T47D (cell line): ENCODE results near the gene DISP2.

Source experiments
- DNase-seq, 2 experiments: peaks; one replicate each; pipeline versions ENCODE4 v3.0.0 to v3.0.0-alpha.2; 2011 to 2012; ENCODE audit warnings: low read depth in 1 of 2, low spot score in 1 of 2
- JUND ChIP-seq: IDR thresholded peaks from 2 replicates; pipeline ENCODE4 v1.6.1; 2012; ENCODE audit warnings: low read depth
- in situ Hi-C: cut with HindIII; loops from 2 replicates; pipeline ENCODE4 v1.10.0; 2016; ENCODE audit warnings: low sequenced_read_pairs, low pct_unique_long_range_greater_than_20kb

Gene DISP2

DNA sequence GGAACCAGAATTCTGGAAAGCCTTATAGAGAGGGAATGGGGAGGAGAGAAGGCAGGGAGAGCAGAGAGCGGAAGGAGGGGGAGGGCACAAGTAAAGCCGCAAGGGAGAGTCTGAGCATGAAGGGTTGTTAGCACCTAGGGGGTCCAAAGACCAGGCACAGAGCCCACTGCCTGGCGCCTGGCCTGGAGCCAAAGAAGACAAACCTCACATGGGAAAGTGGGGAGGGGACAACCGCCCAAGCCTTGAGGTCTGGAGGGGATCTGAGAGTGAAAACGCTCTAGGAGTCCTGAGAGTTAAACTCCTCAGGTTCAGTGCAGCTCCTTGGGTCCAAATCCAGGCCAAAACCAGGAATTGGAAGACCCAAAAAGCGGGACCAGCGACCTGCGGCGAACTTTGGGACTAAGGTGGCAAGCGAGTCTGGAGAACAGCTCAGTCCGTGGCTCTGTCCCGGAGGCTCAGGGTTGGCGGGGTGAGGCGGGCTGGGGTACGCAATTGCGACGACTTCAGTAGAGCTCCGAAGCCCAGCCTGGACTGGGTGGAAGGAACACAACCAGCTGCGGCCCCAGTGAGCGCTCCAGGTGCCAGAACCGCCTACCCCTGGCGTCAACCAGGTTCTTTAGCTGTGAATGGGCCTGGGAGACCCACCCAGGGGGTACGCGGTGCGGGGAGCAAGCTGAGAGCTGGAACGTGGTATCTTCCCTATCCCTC lies 35.3 kb upstream of the DISP2 start:
- TF ChIP-seq JUND = no peak
- no peak for DNase-seq
- in situ Hi-C loops = no loop called here

DNA sequence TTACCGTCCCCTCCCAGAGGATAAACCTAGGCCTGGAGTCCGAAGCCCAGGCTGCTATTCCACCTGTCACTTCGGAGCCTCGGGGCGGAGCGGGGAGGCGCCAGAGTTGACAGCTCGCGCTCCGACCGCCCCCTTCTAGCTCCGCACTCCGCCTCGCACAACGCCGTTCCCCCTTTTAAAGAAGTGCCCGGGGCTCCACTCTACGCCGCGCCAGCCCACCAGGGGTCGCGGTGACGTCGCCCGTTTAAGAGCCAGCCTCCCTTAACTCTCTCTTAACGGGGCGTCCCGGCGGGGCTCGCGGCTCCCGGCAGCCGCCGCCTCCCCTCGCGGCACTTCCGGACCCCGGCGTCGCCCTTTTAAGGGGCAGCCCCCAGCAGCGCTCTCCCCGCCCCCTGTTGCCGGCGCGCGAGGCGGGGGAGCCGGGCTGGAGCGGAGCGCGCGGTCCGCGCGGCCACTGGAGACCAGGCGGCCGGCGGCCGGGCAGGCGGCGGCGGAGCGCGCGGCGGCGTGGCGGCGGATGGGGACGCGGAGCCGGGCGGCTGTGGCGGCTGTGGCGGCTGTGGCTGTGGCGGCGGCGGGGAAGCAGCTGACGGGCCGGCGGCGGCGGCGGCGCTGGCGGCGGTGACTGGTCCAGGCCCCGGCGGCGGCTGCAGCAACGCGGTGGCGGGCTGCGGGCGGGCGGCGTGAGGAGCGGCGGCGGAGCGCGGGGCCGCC lies 34.6 kb upstream of the DISP2 start, which contains the start of gene INAFM2:
Gene INAFM2 (plus strand): TSS at position 454 of the 714 bp plus-strand sequence. CDS start 364 bp downstream, outside the sequence.
- no peak for TF ChIP-seq JUND
- DNase-seq = peak; percentile 92 to 93
- in situ Hi-C loops = no loop called here

DNA sequence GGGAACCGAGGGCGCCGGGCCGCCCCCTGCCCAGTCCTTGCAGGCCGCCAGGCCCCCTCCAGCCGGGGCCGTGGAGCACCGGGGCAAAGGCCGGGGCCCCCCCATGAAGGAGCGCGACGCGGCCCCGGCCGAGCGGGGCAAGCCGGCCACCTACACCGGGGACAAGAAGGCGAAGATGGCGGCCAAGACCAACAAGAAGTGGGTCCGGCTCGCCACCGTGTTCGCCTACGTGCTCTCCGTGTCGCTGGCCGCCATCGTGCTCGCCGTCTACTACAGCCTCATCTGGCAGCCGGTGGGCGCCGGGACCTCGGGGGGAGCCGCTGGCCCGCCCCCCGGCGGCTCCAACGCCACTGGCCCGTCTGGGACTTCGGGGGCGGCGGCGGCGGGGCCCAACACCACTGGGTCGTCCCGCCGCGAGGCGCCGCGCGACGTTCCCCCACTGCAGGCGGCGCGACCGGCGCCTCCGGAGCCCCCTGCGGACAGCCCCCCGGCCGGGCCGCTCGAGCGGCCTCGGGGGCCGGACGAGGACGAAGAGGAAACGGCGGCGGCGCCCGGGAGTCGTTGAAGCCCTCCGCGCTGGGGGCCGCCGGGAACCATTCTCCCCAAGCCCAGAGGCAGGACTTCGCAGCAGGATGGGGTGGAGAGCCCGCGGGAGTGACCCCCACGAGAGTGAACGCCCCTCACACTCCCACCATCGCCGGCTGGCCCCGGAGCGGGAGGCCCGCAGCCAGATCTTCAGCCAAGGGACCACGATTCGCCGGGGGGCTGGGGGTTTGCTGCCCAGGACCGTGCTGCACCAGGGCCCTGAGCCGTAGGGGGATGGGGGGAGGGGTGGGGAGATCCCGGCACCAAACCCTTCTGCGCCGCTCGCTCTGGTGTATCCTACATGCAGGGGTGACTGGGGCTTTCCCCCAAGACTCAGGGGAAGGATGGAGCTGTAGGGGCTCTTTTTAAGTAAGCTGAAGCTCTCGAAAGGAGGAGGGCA lies 33.8 kb upstream of the DISP2 start:
- in situ Hi-C loops = no loop called here
- DNase-seq = no peak
- TF ChIP-seq JUND = no peak

DNA sequence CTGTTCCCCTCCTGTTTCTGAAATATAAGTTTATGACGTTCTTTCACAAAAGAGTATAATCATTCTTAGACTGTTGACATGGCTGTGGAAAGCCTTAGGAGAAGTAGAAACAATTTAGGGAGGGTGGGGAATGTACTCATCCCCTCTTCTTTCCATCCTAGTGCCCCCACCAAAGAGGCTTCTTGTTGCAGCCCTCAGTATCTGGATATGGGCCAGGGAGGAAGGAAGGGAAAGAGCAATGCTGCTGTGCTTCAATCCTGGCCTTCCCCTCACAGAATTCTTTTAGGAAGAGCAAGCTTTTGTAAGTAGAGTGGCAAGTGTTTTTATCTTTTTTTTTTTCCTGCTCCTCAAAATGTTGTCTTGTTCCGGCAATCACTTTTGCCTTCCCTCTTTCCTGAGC lies 32.8 kb upstream of the DISP2 start:
- TF ChIP-seq JUND = no peak
- in situ Hi-C loops = no loop called here
- no peak for DNase-seq

DNA sequence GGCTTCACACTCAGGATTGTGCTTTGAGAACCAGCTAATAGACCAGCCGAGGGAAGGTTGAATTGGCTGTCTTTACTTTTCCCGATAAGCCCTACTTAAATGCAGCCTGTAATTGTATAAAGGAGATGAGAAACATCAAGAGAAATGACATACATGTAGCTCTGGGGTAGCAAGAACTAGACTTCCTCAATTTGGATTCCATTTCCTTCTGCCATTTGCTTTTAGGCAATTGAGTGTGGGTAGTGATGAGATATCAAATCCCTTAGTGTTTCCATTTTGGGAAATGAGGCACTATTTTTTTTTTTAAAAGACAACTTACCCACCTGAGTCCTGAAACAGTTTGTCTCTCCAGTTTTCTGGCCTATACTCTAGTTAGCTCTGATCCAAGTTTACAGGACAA lies 32.3 kb upstream of the DISP2 start:
- no peak for TF ChIP-seq JUND
- in situ Hi-C loops = no loop called here
- no peak for DNase-seq

DNA sequence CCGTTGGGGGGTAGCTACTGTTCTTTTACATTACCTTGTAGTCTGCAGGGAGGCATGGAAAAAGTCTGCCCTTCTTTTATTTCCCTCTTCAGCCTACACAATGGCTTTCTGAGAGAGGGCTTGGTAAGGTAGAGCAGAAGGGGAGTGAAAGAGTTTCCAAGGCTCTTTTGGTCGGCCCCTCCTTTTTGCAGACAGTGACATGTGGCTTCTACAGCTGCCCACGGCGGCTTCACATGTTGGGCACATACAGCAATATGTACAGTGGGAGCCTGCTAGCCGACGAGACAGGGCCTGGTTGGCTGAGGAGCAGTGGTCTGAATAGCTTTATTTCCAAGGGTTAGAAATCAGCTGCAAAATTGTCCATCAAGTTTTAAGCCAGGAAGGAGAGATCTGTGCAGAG lies 30.6 kb upstream of the DISP2 start:
- DNase-seq = no peak
- in situ Hi-C loops = no loop called here
- no peak for TF ChIP-seq JUND

DNA sequence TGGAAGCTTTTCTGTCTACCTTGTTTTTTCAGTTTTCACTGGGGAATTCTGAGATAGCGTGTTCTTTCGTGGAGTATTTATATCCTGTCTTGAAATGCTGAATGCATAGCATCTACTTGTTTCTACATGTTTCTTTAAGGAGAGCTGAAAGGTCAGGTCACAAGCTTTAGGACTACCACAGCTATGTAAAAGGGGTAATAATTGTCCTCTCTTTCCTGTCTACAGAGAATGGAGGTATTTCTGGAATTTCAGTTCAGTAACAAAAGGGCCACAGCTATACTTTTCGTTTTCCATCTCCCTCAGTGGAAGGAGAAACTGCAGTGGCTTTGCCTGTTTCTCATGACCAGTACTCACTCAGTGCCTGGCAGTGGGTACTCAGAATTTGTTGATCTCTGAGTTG lies 29.8 kb upstream of the DISP2 start:
- no peak for TF ChIP-seq JUND
- in situ Hi-C loops = no loop called here
- DNase-seq = no peak

DNA sequence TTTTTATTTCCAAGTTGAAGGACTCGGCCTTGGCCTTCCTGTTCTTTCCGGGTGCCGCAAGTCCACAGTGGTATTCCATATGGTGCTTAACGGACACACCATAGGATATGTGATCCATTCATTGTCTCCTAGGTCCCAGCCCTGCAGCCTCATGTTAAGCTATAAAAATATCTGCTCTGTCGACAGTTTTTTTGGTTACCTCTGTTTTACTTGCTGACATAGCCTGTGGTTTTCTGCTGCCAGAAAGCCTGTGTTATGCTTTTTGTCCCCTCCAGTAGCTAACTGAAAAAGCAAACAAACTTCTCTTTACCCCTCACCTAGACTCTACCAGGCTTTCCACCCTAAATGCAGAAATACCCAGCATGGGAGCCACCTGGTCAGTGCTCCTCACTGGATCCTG lies 29.3 kb upstream of the DISP2 start:
- DNase-seq = no peak
- in situ Hi-C loops = no loop called here
- no peak for TF ChIP-seq JUND

DNA sequence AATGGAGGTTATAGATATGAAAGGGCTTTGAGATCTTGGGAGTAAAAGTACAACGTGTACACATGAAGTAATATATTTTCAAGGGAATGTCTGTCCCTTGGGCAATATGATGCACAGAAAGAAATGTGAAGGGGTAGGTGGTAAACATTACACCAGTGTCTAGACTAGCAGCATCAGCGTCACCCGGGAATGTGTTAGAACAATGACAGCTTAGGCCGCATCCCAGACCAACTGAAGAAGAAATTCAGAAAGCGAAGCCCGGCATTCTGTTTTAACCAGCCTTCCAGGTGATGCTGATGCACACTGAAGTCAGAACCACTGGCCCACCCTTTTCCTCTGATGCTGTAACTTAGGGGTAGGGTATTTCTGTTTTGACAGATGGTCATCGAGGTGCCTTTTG lies 28.2 kb upstream of the DISP2 start:
- in situ Hi-C loops = no loop called here
- no peak for TF ChIP-seq JUND
- no peak for DNase-seq

DNA sequence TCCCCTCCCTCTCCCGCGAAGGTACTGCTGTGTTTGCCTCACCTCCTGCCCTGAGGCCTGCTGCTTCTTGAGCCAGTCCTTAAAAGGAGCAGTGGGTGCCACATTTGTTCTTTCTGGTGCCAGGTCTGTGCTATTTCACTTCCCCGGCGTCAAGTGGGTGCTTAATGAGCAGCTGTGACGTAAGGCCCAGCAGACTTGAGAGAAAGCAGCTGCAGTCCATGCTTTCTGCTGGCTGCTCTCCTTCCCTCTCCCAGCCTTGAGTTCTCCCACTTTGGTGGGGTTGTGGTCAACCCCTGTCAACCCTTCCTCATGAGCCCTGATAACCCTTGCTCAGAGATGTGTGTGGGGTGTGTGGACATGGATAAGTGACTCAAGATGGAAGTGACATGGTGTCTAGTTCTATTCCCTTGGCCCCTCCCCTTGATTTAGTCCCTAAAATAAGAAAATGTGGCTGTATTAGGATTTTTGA lies 27.6 kb upstream of the DISP2 start:
- no peak for DNase-seq
- in situ Hi-C loops = no loop called here
- TF ChIP-seq JUND = no peak

DNA sequence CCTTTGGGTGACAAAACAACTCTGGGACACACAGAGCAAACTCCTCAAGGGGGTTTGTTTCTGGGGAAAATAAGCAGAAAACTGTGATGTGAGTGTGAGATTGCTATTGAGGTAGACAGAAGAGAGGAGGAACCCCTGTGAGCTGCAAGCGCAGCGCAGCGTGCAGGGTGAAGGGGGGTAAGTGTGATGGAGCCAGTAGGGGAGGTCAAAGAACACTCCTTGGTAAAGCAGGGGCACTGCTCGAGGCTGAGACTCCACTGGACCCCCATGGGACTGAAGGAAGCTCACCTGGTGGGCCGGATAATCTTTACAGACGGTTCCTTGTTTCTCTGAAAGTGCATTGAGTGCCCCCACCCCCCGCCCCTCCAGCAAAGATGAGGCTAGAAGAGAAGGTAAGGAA lies 27.0 kb upstream of the DISP2 start:
- in situ Hi-C loops = no loop called here
- no peak for DNase-seq
- no peak for TF ChIP-seq JUND

DNA sequence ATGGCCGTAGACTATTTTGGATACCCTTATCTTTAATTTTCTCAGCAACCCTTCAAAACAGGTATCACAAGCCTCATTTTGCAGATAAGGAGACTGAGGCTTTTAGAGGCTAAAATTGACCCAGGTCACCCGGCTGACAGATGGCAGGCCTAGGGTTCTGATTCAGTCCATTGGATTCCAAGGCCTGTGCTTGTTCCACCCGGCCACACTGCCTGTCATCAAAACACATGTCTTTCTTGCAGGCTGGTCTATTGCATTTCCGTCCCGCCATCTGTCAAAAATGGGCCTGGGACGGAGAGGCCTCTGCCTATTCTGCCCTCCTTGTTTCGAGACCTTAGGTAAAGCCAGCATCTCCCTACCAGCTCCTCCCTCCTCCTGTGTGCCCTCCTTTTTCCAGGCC lies 26.4 kb upstream of the DISP2 start:
- no peak for TF ChIP-seq JUND
- in situ Hi-C loops = no loop called here

More for the DNA sequence above, 26.4 kb upstream of the DISP2 start:
- DNase-seq = no peak
